ENCODE measurements around the gene ABHD14A. TPM values are rescaled to one million over a fixed set of nuclear protein-coding genes. Genes with fewer than 3 reads are reported as not detected.

Gene ABHD14A
- total and polyA plus RNA-seq, 2 of the 4 experiments (the other 2 are of a cell fraction) = 3.4 to 10.0 TPM

DNA sequence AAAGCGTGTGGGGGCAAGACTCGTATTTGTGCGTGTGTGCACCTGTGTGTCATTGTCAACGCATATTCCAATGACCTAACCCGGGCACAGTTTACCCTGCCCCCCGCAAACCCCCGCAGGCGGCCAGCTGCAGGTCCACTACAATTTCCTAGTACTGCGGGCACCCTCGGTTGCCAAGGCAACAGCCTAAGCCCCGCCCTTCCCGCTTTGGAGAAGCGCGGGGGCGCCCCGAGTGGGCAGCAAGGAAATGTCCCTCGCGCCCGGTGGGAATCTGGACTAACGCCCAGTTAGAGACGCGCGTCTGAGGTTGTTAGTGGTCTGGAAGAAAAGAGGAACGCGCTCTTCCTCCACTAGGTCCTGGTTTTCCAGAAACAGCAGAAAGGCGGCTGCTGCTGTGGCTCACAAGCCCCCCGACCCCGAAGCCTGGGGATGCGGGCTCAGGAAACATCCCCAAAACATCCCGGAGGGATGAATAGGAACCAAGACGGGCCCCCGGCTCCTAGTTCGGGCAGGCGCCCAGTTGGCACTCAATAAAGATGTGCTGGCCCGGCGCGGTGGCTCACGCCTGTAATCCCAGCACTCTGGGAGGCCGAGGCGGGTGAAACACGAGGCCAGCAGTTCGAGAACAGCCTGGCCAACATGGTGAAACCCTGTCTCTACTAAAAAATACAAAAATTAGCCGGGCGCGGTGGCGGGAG is 1.1 kb downstream of the ABHD14A start:
- H2BK120ac ChIP-seq (ENCODE audit: low read depth, low read length) = no peak overlapping the region
- peak overlapping the region; percentile 86 for H3K4me2 ChIP-seq (ENCODE audit: low read depth, low read length)
- peak overlapping the region; percentile 23 for H2AK9ac ChIP-seq (replicated peaks; ENCODE audit: low read depth, low read length, poor library complexity)
- H3K27me3 ChIP-seq (ENCODE audit: control insufficient read depth, insufficient read depth, low read length) = no peaks in the 10 kb centered on the region
- H3K9me1 ChIP-seq (ENCODE audit: insufficient read depth, low read length) = peaks cover 12% of the 10 kb centered on the region
- H2BK5ac ChIP-seq (ENCODE audit: low read depth, low read length, poor library complexity, severe bottlenecking) = no peak overlapping the region
- in situ Hi-C loops (cut with MboI; ENCODE audit: low sequenced_read_pairs) (no loop called here), dilution Hi-C loops (cut with HindIII; ENCODE audit: low sequenced_read_pairs, unreplicated experiment) (no loop called here), intact Hi-C loops (cut with micrococcal nuclease) (no loop called here)
- no peak overlapping the region for H3K4ac ChIP-seq (ENCODE audit: low read depth, low read length)
- H4K20me1 ChIP-seq (ENCODE audit: insufficient read depth, low read length) = peaks cover 4% of the 10 kb centered on the region; the same call in 1 of the 2 replicates
- H3K9me3 ChIP-seq (ENCODE audit: control insufficient read depth, insufficient read depth, low read length) = no peaks in the 10 kb centered on the region
- TF ChIP-seq, protein P1, sequence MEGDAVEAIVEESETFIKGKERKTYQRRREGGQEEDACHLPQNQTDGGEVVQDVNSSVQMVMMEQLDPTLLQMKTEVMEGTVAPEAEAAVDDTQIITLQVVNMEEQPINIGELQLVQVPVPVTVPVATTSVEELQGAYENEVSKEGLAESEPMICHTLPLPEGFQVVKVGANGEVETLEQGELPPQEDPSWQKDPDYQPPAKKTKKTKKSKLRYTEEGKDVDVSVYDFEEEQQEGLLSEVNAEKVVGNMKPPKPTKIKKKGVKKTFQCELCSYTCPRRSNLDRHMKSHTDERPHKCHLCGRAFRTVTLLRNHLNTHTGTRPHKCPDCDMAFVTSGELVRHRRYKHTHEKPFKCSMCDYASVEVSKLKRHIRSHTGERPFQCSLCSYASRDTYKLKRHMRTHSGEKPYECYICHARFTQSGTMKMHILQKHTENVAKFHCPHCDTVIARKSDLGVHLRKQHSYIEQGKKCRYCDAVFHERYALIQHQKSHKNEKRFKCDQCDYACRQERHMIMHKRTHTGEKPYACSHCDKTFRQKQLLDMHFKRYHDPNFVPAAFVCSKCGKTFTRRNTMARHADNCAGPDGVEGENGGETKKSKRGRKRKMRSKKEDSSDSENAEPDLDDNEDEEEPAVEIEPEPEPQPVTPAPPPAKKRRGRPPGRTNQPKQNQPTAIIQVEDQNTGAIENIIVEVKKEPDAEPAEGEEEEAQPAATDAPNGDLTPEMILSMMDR (conservative IDR thresholded peaks at IDR 0.05; ENCODE audit: low read depth, low read length) = peak; percentile 19; the same call in 1 of the 2 replicates
- TF ChIP-seq, protein P2, sequence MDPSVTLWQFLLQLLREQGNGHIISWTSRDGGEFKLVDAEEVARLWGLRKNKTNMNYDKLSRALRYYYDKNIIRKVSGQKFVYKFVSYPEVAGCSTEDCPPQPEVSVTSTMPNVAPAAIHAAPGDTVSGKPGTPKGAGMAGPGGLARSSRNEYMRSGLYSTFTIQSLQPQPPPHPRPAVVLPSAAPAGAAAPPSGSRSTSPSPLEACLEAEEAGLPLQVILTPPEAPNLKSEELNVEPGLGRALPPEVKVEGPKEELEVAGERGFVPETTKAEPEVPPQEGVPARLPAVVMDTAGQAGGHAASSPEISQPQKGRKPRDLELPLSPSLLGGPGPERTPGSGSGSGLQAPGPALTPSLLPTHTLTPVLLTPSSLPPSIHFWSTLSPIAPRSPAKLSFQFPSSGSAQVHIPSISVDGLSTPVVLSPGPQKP (IDR thresholded peaks at IDR 0.05; ENCODE audit: borderline replicate concordance, low read depth, low read length) = no peak
- TF ChIP-seq RFX5 (IDR thresholded peaks at IDR 0.05; ENCODE audit: low read depth, low read length) (no peak), MAZ (IDR thresholded peaks at IDR 0.05; ENCODE audit: borderline replicate concordance, low read depth, low read length) (peak; percentile 42; the same call in 1 of the 2 replicates), CHD1 (IDR thresholded peaks at IDR 0.05; ENCODE audit: low read depth, low read length) (no peak)
- H3K4me3 ChIP-seq (ENCODE audit: insufficient read depth, low read depth, low read length) = no peak overlapping the region
- H3K4me1 ChIP-seq (ENCODE audit: control insufficient read depth, insufficient read depth, low read length) = peaks cover 13% of the 10 kb centered on the region
- no peak overlapping the region for H4K5ac ChIP-seq (ENCODE audit: low read depth, low read length)
- H3K27ac ChIP-seq (ENCODE audit: insufficient read depth, low read length) = no peak overlapping the region
- H3K56ac ChIP-seq (ENCODE audit: extremely low read depth, insufficient read depth, low read length) = no peak overlapping the region
- H3K14ac ChIP-seq (replicated peaks; ENCODE audit: low read depth, low read length) = no peak overlapping the region
- no peak overlapping the region for H2BK20ac ChIP-seq (ENCODE audit: low read depth, low read length)
- ATAC-seq (ENCODE audit: low read depth) (0 out of 2 replicates have a peak, but pooled peaks have one; percentile 6), DNase-seq (peak; percentile 64)
- no peak overlapping the region for H2AK5ac ChIP-seq (ENCODE audit: low read depth, low read length)
- no peak overlapping the region for H4K91ac ChIP-seq (ENCODE audit: insufficient read depth, low read depth, low read length)
- no peak overlapping the region for H2BK15ac ChIP-seq (ENCODE audit: low read depth, low read length)
- ChIA-PET POLR2A (ENCODE audit: unreplicated experiment) (no interaction called here), CTCF (no interaction called here)
- BruUV-seq (replicated peaks) = no TSS peak
- WGBS, 2 experiments (ENCODE audit: extremely low coverage in 2 of 2, insufficient read length in 1 of 2) = 36% methylated on average over 20 of the region's 46 CpGs; no CpG with 5 or more reads in 1 of the 2 experiments
- H4K8ac ChIP-seq (ENCODE audit: low read depth in 2 of 2, low read length in 2 of 2) = no peak overlapping the region; a peak in 1 of 4 replicates
- H3K36me3 ChIP-seq (ENCODE audit: control insufficient read depth, insufficient read depth, low read length) = no peaks in the 10 kb centered on the region
- H2AFZ ChIP-seq (replicated peaks; ENCODE audit: low read length, poor library complexity) = peak overlapping the region; percentile 97
- no peak overlapping the region for H3K9ac ChIP-seq (ENCODE audit: low read depth, low read length)
- no peak overlapping the region for H3K18ac ChIP-seq (ENCODE audit: low read depth, low read length)
- peaks cover 10 to 38% of the 10 kb centered on the region in 2 experiments; a peak in 3 of 4 replicates for H3K79me1 ChIP-seq (ENCODE audit: low read depth in 1 of 2, low read length in 2 of 2)
- no peak overlapping the region; the same call in 1 of the 2 replicates for H3K23ac ChIP-seq (ENCODE audit: low read depth, low read length)
